Dermis microvascular lymphatic vessel endothelial cell (primary cell): ENCODE measurements around the gene UBA7. TPM values are rescaled to one million over a fixed set of nuclear protein-coding genes. Genes with fewer than 3 reads are reported as not detected.
"Not testable (repeated sequence)": the region's sequence is repeated elsewhere in the genome, so short reads cannot be mapped to it uniquely, and the experiment has no call there.

Experiments used
- DNase-seq, 2 donors: peaks; one replicate each; pipeline versions ENCODE4 v3.0.0 to v3.0.0-alpha.2; 2010; ENCODE audit warnings: low read depth in 2 of 2
- total RNA-seq: library from RNA; depleted of rRNA; stranded (reverse); fragments of >200 nt; gene quantifications from 2 replicates; pipeline ENCODE4 v1.2.1, GENCODE V29; 2014

Gene UBA7
- 21.6 and 37.4 TPM in 2 replicates for total RNA-seq

GRCh38 chr3:49813497-49814174, at the start of gene UBA7:
TSS of gene UBA7 (minus strand) at chr3:49813953. CDS start at chr3:49813787, 166 bp downstream.
- DNase-seq: peak; percentile 48 to 64

GRCh38 chr3:49859576-49860305, 46.0 kb upstream of the UBA7 start:
- DNase-seq: no peak

GRCh38 chr3:49856181-49857005, 42.6 kb upstream of the UBA7 start, which contains the start of gene TRAIP:
TSS of gene TRAIP (minus strand) at chr3:49856564. CDS start at chr3:49856453, 111 bp downstream.
- DNase-seq: peak; percentile 81 to 93

- no peak for DNase-seq
Measured at GRCh38 chr3:49855662-49856061, 41.9 kb upstream of the UBA7 start.

- DNase-seq: no peak
Measured at GRCh38 chr3:49845694-49846093, 31.9 kb upstream of the UBA7 start.

- DNase-seq: no peak
Measured at GRCh38 chr3:49844464-49845183, 30.9 kb upstream of the UBA7 start.

- DNase-seq: no peak
Measured at GRCh38 chr3:49842843-49843517, 29.2 kb upstream of the UBA7 start.

- no peak for DNase-seq
Measured at GRCh38 chr3:49841806-49842205, 28.1 kb upstream of the UBA7 start.

GRCh38 chr3:49841126-49841696, 27.5 kb upstream of the UBA7 start:
- peak in 1 of 2 donors; percentile 61 for DNase-seq

GRCh38 chr3:49840388-49840787, 26.6 kb upstream of the UBA7 start:
- no peak for DNase-seq

GRCh38 chr3:49839193-49839809, 25.5 kb upstream of the UBA7 start:
- peak; percentile 61 to 79 for DNase-seq

GRCh38 chr3:49831341-49831740, 17.6 kb upstream of the UBA7 start:
- DNase-seq: no peak

GRCh38 chr3:49826016-49826415, 12.3 kb upstream of the UBA7 start:
- DNase-seq: no peak

- DNase-seq: not testable (repeated sequence)
Measured at GRCh38 chr3:49823131-49823530, 9.4 kb upstream of the UBA7 start.

GRCh38 chr3:49812916-49813496, 747 bp downstream of the UBA7 start:
- DNase-seq: no peak

GRCh38 chr3:49807431-49808114, 6.2 kb downstream of the UBA7 start:
- DNase-seq: peak in 1 of 2 donors; percentile 25

- DNase-seq: no peak
Measured at GRCh38 chr3:49806850-49807249, 6.9 kb downstream of the UBA7 start.

- DNase-seq: peak; percentile 36 to 92
Measured at GRCh38 chr3:49805897-49806701, 7.7 kb downstream of the UBA7 start.
